GM12864 (cell line): Measurements from ENCODE around the gene RALY.

Source experiments
- DNase-seq: peaks from one replicate; pipeline ENCODE4 v3.0.0-alpha.2; 2011; ENCODE audit warnings: low read depth
- H3K4me3 ChIP-seq: 2 replicates; pipeline ENCODE4 v1.5.1; 2011; ENCODE audit warnings: mild to moderate bottlenecking, low read depth, low read length, control low read depth
- CTCF ChIP-seq: IDR thresholded peaks from 2 replicates; pipeline ENCODE4 v1.5.1; 2011; ENCODE audit warnings: low read depth, mild to moderate bottlenecking, moderate library complexity, low read length, control low read depth, inconsistent platforms; ENCODE audit errors: missing control alignments

The RALY gene

GRCh38 chr20:33985280-33985679 is 8.4 kb upstream of the RALY start:
- no peak overlapping the region for H3K4me3 ChIP-seq
- TF ChIP-seq CTCF: no peak
- no peak for DNase-seq

- no peak overlapping the region for H3K4me3 ChIP-seq
- TF ChIP-seq CTCF: no peak
- no peak for DNase-seq
These were observed 7.9 kb upstream of the RALY start for GRCh38 chr20:33985830-33986229.

GRCh38 chr20:33986560-33987216 is 7.0 kb upstream of the RALY start:
- H3K4me3 ChIP-seq: no peak overlapping the region
- DNase-seq: no peak
- TF ChIP-seq CTCF: no peak

GRCh38 chr20:33990075-33990474 is 3.6 kb upstream of the RALY start:
- no peak for TF ChIP-seq CTCF
- no peak for DNase-seq

GRCh38 chr20:33991502-33991901 is 2.2 kb upstream of the RALY start:
- peak overlapping the region; percentile 79 for H3K4me3 ChIP-seq
- TF ChIP-seq CTCF: no peak
- DNase-seq: no peak

More at GRCh38 chr20:33990075-33990474, 3.6 kb upstream of the RALY start:
- no peak overlapping the region for H3K4me3 ChIP-seq

GRCh38 chr20:33992145-33992922 is 1.4 kb upstream of the RALY start:
- H3K4me3 ChIP-seq: peak overlapping the region; percentile 79
- TF ChIP-seq CTCF: no peak
- no peak for DNase-seq
